ENCODE data around the gene STK11IP. TPM values are rescaled to one million over a fixed set of nuclear protein-coding genes. Genes with fewer than 3 reads are reported as not detected.

Gene STK11IP

Small RNA genes lying within 50 kb of the gene (small RNA-seq; reads per million reads assigned to genes)
- gene MIR3132 (ENCODE audit: insufficient read depth), result not detected
- not detected for gene RN7SKP213 (ENCODE audit: insufficient read depth)
